Esophagus muscularis mucosa (tissue), 3 donors: ENCODE measurements around the gene MARCHF2.

Experiments used
- CTCF ChIP-seq, 3 experiments: fragments of 200-600 bp in 2 of 3; fragments of 450-650 bp in 1 of 3; sonication (generic) in 2 of 3; IDR thresholded peaks; one replicate each; pipeline ENCODE4 v1.5.1; 2017 to 2019; ENCODE audit warnings: antibody characterized with exemption in 3 of 3, mild to moderate bottlenecking in 2 of 3, moderate library complexity in 1 of 3
- POLR2A ChIP-seq: fragments of 450-650 bp; IDR thresholded peaks from one replicate; pipeline ENCODE4 v1.6.1; 2017; ENCODE audit warnings: antibody characterized with exemption, moderate library complexity, mild to moderate bottlenecking, low read depth
- POLR2AphosphoS5 ChIP-seq, 2 donors: sonication (generic); formaldehyde crosslinking; IDR thresholded peaks; one replicate each; pipeline ENCODE4 v1.6.1; 2017; ENCODE audit warnings: antibody characterized with exemption in 2 of 2

DNA sequence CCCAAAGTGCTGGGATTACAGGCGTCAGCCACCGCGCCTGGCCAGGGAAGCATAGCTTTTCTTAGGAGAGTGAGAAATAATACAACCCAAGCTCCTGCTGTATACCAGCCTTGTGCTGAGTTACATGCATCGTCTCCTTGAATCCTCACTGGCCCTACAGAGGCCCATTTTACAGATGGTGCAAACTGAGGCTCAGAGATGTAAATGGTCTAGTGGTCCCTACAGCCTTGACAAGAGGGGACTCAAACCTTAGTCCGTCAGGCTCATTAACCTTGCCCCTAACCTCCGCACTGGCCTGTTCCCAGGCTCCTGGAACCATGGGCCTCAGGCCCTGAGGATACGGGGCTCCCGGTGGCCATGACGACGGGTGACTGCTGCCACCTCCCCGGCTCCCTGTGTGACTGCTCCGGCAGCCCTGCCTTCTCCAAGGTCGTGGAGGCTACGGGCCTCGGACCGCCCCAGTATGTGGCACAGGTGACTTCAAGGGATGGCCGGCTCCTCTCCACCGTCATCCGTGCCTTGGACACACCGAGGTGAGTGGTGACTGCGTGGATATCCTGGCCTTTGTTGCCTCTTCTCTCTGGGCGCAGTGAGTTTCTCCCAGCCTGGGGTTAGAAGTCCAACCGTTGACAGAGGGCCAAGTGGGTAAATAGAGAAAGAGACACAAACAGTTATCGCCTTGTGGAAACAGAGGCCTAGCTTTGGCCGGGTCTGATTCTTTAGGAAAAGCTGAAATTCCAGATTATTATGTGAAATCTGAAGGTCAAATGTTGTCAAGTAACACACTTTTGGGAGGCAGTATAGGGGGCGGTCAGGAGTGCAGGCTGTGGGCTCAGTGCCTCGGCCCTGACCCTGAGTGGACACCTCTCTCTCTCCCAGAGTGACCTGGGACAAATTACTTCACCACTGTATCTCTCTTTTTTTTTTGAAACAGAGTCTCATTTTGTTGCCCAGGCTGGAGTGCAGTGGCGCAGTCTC is 8.7 kb downstream of the MARCHF2 start:
- TF ChIP-seq CTCF (IDR thresholded peaks at IDR 0.05) (no peak), POLR2A (no peak), POLR2AphosphoS5 (IDR thresholded peaks at IDR 0.05) (no peak)
